GM18526 (cell line): ENCODE results near the gene TRIM33.

Source experiments
- POLR2A ChIP-seq: IDR thresholded peaks from 3 replicates; pipeline ENCODE4 v1.6.1; 2011; ENCODE audit not compliant: insufficient read length; ENCODE audit errors: extremely low read depth

The TRIM33 gene

GRCh38 chr1:114524944-114525343 lies 13.9 kb upstream of the TRIM33 start:
- no peak for TF ChIP-seq POLR2A

DNA sequence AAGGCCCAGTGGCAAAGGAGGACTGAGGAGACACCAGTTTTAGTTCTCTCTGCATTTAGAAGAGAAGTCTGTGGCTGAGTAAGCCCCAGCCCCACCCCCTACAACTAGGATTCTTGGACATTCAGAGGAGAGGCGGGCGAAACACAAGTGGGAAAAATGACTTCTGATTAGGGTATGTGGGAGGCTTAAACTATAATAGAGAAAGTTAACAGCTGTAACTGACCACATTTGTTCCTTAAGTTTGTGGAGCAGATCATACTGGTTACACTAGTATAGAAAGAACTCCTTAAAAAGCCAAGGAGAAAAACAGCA lies 11.2 kb upstream of the TRIM33 start:
- TF ChIP-seq POLR2A, result no peak

- TF ChIP-seq POLR2A, result no peak
These were observed 10.6 kb upstream of the TRIM33 start for GRCh38 chr1:114521396-114522263.

DNA sequence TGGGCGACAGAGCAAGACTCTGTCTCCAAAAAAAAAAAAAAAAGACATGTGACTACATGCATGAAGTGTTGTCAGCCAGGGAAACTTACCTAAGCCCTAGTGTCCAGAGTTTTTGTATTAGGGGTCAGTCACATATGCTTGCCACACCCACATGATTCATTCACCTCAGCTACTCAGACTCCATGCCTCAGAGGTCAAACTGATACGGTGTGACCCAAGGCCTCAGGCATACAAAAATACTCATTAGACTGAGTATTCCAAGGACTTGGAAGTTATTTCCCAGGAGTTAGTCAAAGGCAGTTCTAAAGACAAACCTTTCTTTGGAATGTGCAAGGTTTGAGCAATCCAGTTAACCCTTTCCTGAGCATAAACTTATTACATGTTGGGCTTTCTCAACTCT lies 6.3 kb upstream of the TRIM33 start:
- no peak for TF ChIP-seq POLR2A

GRCh38 chr1:114512595-114513280 lies 1.7 kb upstream of the TRIM33 start:
- no peak for TF ChIP-seq POLR2A

GRCh38 chr1:114510274-114511031 lies 550 bp downstream of the TRIM33 start:
- no peak for TF ChIP-seq POLR2A

- TF ChIP-seq POLR2A, result no peak
These were observed 1.3 kb downstream of the TRIM33 start for GRCh38 chr1:114509596-114510273.

GRCh38 chr1:114508386-114508898 lies 2.6 kb downstream of the TRIM33 start:
- TF ChIP-seq POLR2A, result no peak

DNA sequence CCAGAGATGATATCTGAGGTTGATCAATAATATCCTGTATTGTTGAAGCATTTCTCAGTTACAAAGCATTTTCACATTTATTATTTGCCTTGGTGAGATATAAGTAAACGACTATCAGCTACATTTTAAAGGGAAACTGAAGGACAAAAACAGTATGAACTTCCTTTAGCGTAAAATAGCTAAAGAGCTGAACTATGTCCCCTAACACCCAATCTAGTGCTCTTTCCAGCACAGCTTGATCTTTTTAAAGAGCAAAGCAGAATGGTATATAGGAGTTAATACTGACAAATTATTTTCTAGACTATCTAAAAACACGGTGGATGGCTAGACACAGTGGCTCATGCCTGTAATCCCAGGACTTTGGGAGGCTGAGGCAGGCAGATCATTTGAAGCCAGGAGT lies 3.5 kb downstream of the TRIM33 start:
- no peak for TF ChIP-seq POLR2A

DNA sequence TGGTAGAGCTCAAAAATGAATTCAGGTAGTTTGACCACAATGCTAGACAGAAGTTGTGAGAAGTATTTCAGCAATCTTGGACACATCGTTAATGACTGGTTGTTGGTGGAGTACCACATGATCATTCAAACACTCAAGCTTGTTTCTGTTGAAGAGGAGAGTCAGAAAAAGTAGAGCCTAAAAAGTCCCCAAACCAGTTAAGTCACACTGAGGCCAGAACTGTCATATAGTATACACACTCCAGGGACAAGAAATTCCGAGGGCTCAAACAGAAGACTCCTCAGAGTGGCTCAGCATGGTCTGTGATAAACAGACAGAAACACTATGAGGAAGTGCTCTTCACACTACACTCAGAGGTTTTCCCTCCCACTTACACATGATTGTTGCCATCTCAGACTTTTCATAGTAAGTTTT lies 5.8 kb downstream of the TRIM33 start:
- TF ChIP-seq POLR2A, result no peak

DNA sequence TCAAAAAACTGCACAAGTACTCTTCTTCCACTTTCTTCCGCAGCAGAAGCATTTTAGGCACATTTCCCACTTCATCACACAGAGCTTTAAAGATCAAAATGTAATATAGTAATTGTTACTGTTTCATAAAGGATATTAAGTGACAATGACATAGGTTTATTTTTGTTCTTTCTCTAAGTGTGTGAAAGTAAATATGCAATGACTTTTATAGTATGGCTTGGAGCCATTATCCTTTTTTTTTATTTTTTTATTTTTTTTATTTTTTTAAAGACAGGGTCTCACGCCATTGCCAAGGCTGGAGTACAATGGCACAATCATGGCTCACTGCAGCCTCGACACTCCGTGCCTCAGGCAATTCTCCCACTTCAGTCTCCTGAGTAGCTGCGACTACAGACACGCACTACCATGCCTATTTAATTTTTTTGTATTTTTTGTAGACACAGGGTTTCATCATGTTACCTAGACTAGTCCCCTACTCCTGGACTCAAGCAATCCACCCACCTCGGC lies 7.0 kb downstream of the TRIM33 start:
- no peak for TF ChIP-seq POLR2A

GRCh38 chr1:114502080-114502479 lies 8.9 kb downstream of the TRIM33 start:
- TF ChIP-seq POLR2A, result no peak

DNA sequence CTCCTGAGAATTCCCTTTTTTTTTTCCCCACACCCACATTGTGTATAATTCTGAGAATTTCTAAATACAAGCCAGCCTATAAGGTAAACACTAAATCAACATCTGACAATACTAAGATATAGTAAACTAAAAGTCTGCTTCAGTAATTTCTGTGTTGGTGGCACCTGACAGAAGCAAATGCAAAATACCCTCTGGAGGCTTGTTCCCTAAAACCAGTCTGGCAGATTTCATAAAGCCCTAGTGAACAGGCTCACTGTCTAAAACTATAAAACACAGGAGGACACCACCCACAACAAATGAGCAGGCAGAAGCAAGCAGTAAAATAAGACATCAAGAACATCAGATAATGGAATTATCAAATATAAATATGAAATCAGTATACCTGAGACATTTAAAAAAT lies 11.5 kb downstream of the TRIM33 start:
- no peak for TF ChIP-seq POLR2A

DNA sequence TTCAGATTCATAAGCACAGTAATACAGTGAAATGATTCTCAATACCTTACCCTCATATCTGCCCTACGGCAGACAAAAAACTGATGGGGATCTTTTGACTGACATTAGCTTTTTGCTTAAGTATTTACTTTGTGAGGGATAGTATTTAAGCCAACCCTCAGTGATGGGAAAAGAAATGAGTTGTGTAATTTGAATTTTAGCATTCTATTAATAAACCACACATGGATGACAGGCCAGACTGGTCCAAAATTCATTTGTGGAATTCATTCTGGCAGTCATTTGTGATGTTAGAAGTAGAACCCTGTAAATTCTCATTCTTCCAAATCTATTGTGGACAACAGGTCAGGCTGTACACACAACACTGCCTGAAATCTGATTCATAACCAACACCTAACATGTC lies 14.9 kb downstream of the TRIM33 start:
- TF ChIP-seq POLR2A, result no peak

DNA sequence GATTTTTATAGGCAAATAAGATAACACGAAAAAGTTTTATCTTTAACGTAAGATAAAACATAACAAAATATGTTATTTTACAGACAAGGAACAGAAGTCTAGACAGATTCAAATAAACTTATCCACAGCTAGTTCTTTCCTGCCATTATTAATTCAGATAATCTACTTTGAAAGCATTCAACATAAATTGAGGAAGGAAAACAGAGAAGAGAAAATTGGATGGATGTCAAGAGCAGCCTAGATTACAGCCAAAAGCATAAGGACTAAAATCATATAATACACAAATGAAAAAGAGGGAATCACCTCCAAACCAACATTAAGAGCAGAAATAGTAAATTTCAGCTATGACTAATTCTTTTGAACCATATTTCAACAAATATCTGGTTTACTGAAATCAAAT lies 15.5 kb downstream of the TRIM33 start:
- no peak for TF ChIP-seq POLR2A
